Measurements from ENCODE around the gene TMC8. TPM values are rescaled to one million over a fixed set of nuclear protein-coding genes. Genes with fewer than 3 reads are reported as not detected.

TMC8 gene
- total and polyA plus RNA-seq, 12 donors: 0.44 to 28.8 (median 6.3) TPM

- Histone ChIP-seq H3K4me1 (replicated peaks in 1 of 2) (peaks cover 22 to 39% of the 10 kb centered on the region in 2 donors), H3K27ac (peak overlapping the region in 2 of 5 donors; percentile 54 to 62), H3K4me3 (no peak overlapping the region), H3K9me3 (replicated peaks in 1 of 3) (no peaks in the 10 kb centered on the region), H3K27me3 (no peaks in the 10 kb centered on the region), H3K36me3 (replicated peaks in 1 of 2) (no peaks in the 10 kb centered on the region)
- peak in 1 of 7 donors; percentile 15 for DNase-seq
- intact Hi-C loops (cut with DNase I): no loop called here
- WGBS, 4 donors: 80 to 83% (median 82%) methylated on average over 16 to 21 of the region's 21 CpGs
- TF ChIP-seq POLR2A (IDR thresholded peaks at IDR 0.05) (no peak), CTCF (IDR thresholded peaks at IDR 0.05) (no peak)
These were observed 12.9 kb downstream of the TMC8 start for GRCh38 chr17:78143214-78144146.

- Histone ChIP-seq H3K27me3 (no peaks in the 10 kb centered on the region), H3K4me3 (no peak overlapping the region), H3K4me1 (replicated peaks in 1 of 2) (peaks cover 22 to 39% of the 10 kb centered on the region in 2 donors), H3K9me3 (replicated peaks in 1 of 3) (no peaks in the 10 kb centered on the region), H3K27ac (peak overlapping the region in 3 of 5 donors; percentile 26 to 62 (median 54)), H3K36me3 (replicated peaks in 1 of 2) (no peaks in the 10 kb centered on the region)
- 33 to 46% (median 35%) methylated on average over 6 to 11 of the region's 11 CpGs for WGBS, 4 donors
- intact Hi-C loops (cut with DNase I): no loop called here
- DNase-seq: peak; percentile 88 to 95 (median 93)
- TF ChIP-seq POLR2A (IDR thresholded peaks at IDR 0.05): no peak
- TF ChIP-seq CTCF (IDR thresholded peaks at IDR 0.05): peak in 1 of 6 experiments; percentile 10
These were observed 13.7 kb downstream of the TMC8 start for GRCh38 chr17:78144147-78144719.

DNA sequence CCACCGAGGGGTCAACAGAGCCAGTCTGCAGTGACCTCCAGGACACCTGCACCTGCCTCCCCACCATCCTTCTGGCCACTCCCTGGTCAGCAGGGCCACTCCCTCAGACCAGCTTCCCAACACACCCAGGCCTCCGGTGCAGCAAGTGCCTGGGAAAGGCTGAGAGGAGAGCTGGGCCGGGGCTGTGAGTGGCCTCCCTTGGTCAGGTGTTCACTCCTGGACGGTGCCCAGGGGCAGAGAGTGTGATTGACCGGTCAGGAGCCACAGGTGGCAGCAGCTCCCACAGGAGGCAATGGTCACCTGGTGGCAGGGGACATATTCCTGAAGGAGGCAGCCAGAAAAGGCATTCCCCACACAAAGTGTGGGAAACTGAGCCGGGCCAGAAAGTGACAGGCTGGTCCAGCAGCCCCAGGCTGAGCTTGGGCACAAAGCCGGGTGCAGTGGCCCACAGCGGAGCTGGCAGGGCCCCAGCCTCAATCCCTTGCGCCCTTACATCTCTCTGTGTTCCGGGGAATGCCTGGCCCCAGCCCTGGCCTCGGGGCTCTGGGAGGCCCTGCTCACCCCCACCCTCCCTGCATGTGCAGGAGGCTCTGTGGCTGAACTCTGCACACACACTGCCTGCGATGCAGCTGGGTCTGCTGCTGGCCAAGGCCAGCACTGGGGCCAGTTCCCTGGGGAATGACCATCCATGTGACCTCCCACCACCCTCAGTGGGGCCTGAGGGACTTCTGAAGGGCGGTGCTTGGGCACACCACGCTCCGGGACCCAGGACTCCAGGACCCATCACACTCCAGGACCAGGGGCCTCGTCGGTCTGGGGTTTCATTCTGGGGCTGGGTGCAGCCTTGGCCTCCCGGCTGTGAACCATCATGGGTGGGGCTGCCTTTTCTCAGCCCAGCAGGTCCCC lies 14.4 kb downstream of the TMC8 start:
- H3K36me3 ChIP-seq (replicated peaks in 1 of 2): no peaks in the 10 kb centered on the region
- DNase-seq: peak in 1 of 7 donors; percentile 32
- H3K4me3 ChIP-seq: no peak overlapping the region
- H3K4me1 ChIP-seq (replicated peaks in 1 of 2): peaks cover 22 to 39% of the 10 kb centered on the region in 2 donors
- TF ChIP-seq CTCF (IDR thresholded peaks at IDR 0.05) (no peak), POLR2A (IDR thresholded peaks at IDR 0.05) (no peak)
- WGBS, 4 donors: 61 to 71% (median 65%) methylated on average over 6 to 18 of the region's 18 CpGs
- intact Hi-C loops (cut with DNase I): no loop called here
- peak overlapping the region in 3 of 5 donors; percentile 26 to 58 (median 54) for H3K27ac ChIP-seq
- no peaks in the 10 kb centered on the region for H3K27me3 ChIP-seq
- no peaks in the 10 kb centered on the region for H3K9me3 ChIP-seq (replicated peaks in 1 of 3)

Measured in adrenal gland (tissue), 12 donors.